HG02852 (cell line): ENCODE measurements around the gene EHD1.

ENCODE experiments used
- ATAC-seq: cut with Tn5 transposase; IDR thresholded peaks from one replicate; pipeline ENCODE4 v1.9.1; 2021; ENCODE audit warnings: mild to moderate bottlenecking, moderate library complexity; ENCODE audit not compliant: unreplicated experiment

The EHD1 gene

GRCh38 chr11:64891880-64892279, 13.5 kb upstream of the EHD1 start:
- ATAC-seq: no peak

- ATAC-seq: no peak
These were observed 12.9 kb upstream of the EHD1 start for GRCh38 chr11:64891215-64891848.

- no peak for ATAC-seq
These were observed 12.1 kb upstream of the EHD1 start for GRCh38 chr11:64890522-64890939.

GRCh38 chr11:64888729-64889511, 10.5 kb upstream of the EHD1 start:
- no peak for ATAC-seq

GRCh38 chr11:64888406-64888728, 9.9 kb upstream of the EHD1 start:
- ATAC-seq: no peak

- peak; percentile 79 for ATAC-seq
These were observed 9.5 kb upstream of the EHD1 start for GRCh38 chr11:64887757-64888405.

GRCh38 chr11:64887234-64887756, 8.9 kb upstream of the EHD1 start:
- ATAC-seq: peak; percentile 12

GRCh38 chr11:64885367-64886286, 7.2 kb upstream of the EHD1 start:
- no peak for ATAC-seq

GRCh38 chr11:64884019-64884418, 5.6 kb upstream of the EHD1 start:
- no peak for ATAC-seq

GRCh38 chr11:64883575-64883974, 5.2 kb upstream of the EHD1 start:
- no peak for ATAC-seq

GRCh38 chr11:64882243-64882642, 3.8 kb upstream of the EHD1 start:
- no peak for ATAC-seq

- no peak for ATAC-seq
These were observed 3.1 kb upstream of the EHD1 start for GRCh38 chr11:64881476-64881875.

GRCh38 chr11:64880240-64881001, 2.0 kb upstream of the EHD1 start:
- no peak for ATAC-seq

- no peak for ATAC-seq
These were observed 951 bp upstream of the EHD1 start for GRCh38 chr11:64879244-64879900.

GRCh38 chr11:64878223-64878493, 263 bp downstream of the EHD1 start:
- no peak for ATAC-seq

- peak; percentile 11 for ATAC-seq
These were observed 815 bp downstream of the EHD1 start for GRCh38 chr11:64877390-64878222.

- no peak for ATAC-seq
These were observed 1.5 kb downstream of the EHD1 start for GRCh38 chr11:64876835-64877341.

GRCh38 chr11:64876229-64876750, 2.1 kb downstream of the EHD1 start:
- ATAC-seq: no peak
